Skeletal muscle tissue (tissue), 4 donors: Measurements from ENCODE around the gene MSTN. TPM values are rescaled to one million over a fixed set of nuclear protein-coding genes. Genes with fewer than 3 reads are reported as not detected.
"Not testable (repeated sequence)": the region's sequence is repeated elsewhere in the genome, so short reads cannot be mapped to it uniquely, and the experiment has no call there.

Experiments used
- H3K27ac ChIP-seq: one replicate; pipeline ENCODE4 v1.7.0; 2013; ENCODE audit warnings: mild to moderate bottlenecking, low read depth, low read length, inconsistent platforms
- H3K27me3 ChIP-seq, 3 donors: one replicate each; pipeline ENCODE4 v1.7.0; 2013; ENCODE audit warnings: low read length in 3 of 3; ENCODE audit not compliant: control insufficient read depth in 3 of 3, insufficient read depth in 3 of 3
- H3K36me3 ChIP-seq, 3 donors: one replicate each; pipeline ENCODE4 v1.7.0; 2013; ENCODE audit warnings: low read length in 3 of 3; ENCODE audit not compliant: control insufficient read depth in 3 of 3, insufficient read depth in 3 of 3
- H3K4me1 ChIP-seq, 3 donors: one replicate each; pipeline ENCODE4 v1.7.0; 2013; ENCODE audit warnings: low read length in 3 of 3, mild to moderate bottlenecking in 3 of 3; ENCODE audit not compliant: control insufficient read depth in 3 of 3, insufficient read depth in 3 of 3
- H3K4me3 ChIP-seq, 3 donors: one replicate each; pipeline ENCODE4 v1.7.0; 2013; ENCODE audit warnings: low read length in 3 of 3
- H3K9ac ChIP-seq, 3 donors: one replicate each; pipeline ENCODE4 v1.7.0; 2013; ENCODE audit warnings: low read length in 3 of 3, mild to moderate bottlenecking in 3 of 3, moderate library complexity in 2 of 3, low read depth in 1 of 3
- H3K9me3 ChIP-seq, 3 donors: one replicate each; pipeline ENCODE4 v1.7.0; 2013; ENCODE audit warnings: low read length in 3 of 3; ENCODE audit not compliant: control insufficient read depth in 3 of 3
- total RNA-seq: library from RNA; depleted of rRNA; stranded (reverse); fragments of >200 nt; gene quantifications from one replicate; pipeline ENCODE4 v1.2.3, GENCODE V29; 2014
- donor health status: Osteomylitis.

MSTN gene
- total RNA-seq, 1 donor from 2014 or later, result 18.8 TPM

GRCh38 chr2:190050001-190050400 is 12.5 kb downstream of the MSTN start:
- no peaks in the 10 kb centered on the region for H3K27me3 ChIP-seq
- H3K27ac ChIP-seq, result no peak overlapping the region
- no peak overlapping the region for H3K9ac ChIP-seq
- no peaks in the 10 kb centered on the region for H3K4me1 ChIP-seq
- H3K36me3 ChIP-seq, result no peaks in the 10 kb centered on the region
- H3K9me3 ChIP-seq, result no peaks in the 10 kb centered on the region
- H3K4me3 ChIP-seq, result no peak overlapping the region

GRCh38 chr2:190044866-190045265 is 17.7 kb downstream of the MSTN start:
- no peak overlapping the region for H3K27ac ChIP-seq
- no peaks in the 10 kb centered on the region for H3K36me3 ChIP-seq
- no peak overlapping the region for H3K9ac ChIP-seq
- H3K9me3 ChIP-seq, result no peaks in the 10 kb centered on the region
- no peak overlapping the region for H3K4me3 ChIP-seq
- no peaks in the 10 kb centered on the region for H3K4me1 ChIP-seq
- no peaks in the 10 kb centered on the region for H3K27me3 ChIP-seq

DNA sequence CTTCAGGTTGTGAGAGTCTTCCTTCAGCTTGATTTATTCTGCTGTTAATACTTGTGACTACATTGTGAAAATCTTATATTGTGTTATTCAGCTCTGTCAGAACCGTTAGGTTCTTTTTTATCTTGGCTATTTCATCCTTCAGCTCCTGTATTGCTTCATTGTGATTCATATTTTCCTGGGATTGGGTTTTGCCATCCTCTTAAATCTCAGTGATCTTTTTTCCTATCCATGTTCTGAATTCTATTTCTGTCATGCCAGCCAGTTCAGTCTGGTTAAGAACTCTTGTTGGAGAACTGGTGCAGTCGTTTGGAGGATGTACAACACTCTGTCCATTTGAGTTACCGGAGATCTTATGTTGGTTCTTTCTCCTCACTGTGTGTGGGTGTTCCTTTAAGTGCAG is 19.1 kb downstream of the MSTN start:
- H3K4me3 ChIP-seq, result no peak overlapping the region
- H3K9ac ChIP-seq, result no peak overlapping the region
- no peaks in the 10 kb centered on the region for H3K4me1 ChIP-seq
- H3K36me3 ChIP-seq, result no peaks in the 10 kb centered on the region
- no peak overlapping the region for H3K27ac ChIP-seq
- no peaks in the 10 kb centered on the region for H3K9me3 ChIP-seq
- H3K27me3 ChIP-seq, result no peaks in the 10 kb centered on the region

DNA sequence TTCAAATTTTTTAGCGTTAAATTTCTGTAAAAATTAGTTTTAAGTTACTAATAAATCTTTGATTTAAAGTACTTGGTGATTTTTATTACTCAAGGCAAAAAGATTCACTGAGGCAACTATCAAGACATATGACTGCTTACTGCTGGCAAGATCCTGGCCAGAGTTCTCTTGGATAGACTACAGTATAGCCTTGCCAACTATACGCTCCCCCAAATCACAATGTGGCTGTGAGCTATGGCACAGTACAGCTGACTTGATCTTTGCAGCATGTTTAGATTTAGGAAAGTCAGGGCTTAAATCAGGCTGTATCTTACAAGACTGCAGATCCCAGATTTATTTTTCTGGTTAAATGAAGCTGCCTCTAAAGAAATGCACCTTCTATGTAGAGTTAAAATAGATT is 26.5 kb downstream of the MSTN start:
- H3K27me3 ChIP-seq, result no peaks in the 10 kb centered on the region
- no peaks in the 10 kb centered on the region for H3K9me3 ChIP-seq
- peaks cover 0 to 3% (median 2%) of the 10 kb centered on the region in 3 donors for H3K4me1 ChIP-seq

GRCh38 chr2:190034417-190034816 is 28.1 kb downstream of the MSTN start:
- not testable (repeated sequence) for H3K9ac ChIP-seq, H3K9me3 ChIP-seq, H3K4me3 ChIP-seq, H3K27me3 ChIP-seq, H3K36me3 ChIP-seq, H3K4me1 ChIP-seq, H3K27ac ChIP-seq

More for the DNA sequence above, 26.5 kb downstream of the MSTN start:
- H3K36me3 ChIP-seq, result no peaks in the 10 kb centered on the region
- H3K9ac ChIP-seq, result no peak overlapping the region
- no peak overlapping the region for H3K27ac ChIP-seq
- no peak overlapping the region for H3K4me3 ChIP-seq

- Histone ChIP-seq H3K27me3 (no peaks in the 10 kb centered on the region), H3K9me3 (no peaks in the 10 kb centered on the region), H3K36me3 (no peaks in the 10 kb centered on the region), H3K4me1 (peaks cover 0 to 3% (median 2%) of the 10 kb centered on the region in 3 donors), H3K9ac (no peak overlapping the region), H3K4me3 (no peak overlapping the region), H3K27ac (no peak overlapping the region)
These were observed 30.4 kb downstream of the MSTN start for GRCh38 chr2:190031969-190032618.

DNA sequence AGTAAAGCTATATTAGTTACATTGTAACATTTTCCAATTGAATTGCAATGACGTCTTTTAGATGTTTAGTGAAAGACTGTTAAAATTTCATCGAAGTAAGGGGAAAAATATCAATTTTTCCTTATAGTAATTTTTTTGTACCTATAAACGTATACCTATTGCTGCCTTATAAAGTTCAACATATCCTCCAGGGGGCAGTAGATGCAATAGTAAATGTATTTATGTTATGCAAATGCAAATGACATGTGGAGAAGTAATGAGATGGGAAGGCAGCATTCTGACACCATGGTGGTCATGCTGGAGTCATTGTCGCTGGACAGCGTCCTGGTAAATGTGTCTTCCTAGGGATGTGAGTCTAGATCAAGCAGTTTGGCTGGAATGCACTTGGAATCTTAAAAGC is 38.7 kb downstream of the MSTN start:
- no peaks in the 10 kb centered on the region for H3K4me1 ChIP-seq
- no peak overlapping the region for H3K9ac ChIP-seq
- peaks cover 0 to under 1% (median 0%) of the 10 kb centered on the region in 3 donors for H3K9me3 ChIP-seq
- H3K36me3 ChIP-seq, result no peaks in the 10 kb centered on the region
- H3K4me3 ChIP-seq, result no peak overlapping the region
- H3K27ac ChIP-seq, result no peak overlapping the region
- no peaks in the 10 kb centered on the region for H3K27me3 ChIP-seq

DNA sequence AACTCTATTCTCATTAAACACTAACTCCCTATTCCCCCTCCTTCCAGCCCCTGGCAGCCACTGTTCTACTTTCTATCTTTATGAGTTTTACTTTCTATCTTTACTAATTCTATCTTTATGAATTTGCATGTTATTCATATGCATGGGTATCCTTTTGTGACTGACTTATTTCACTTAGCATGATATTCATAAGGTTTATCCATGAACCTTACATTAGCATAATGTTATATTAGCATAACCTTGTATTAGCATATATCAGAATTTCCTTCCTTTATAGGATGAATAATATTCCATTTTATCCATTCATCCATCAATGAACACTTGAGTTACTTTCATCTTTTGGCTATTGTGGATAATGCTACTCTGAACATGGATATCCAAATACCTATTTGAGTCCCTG is 41.8 kb downstream of the MSTN start:
- Histone ChIP-seq H3K27ac (no peak overlapping the region), H3K9me3 (peaks cover 3 to 7% (median 4%) of the 10 kb centered on the region in 3 donors), H3K9ac (no peak overlapping the region), H3K36me3 (no peaks in the 10 kb centered on the region), H3K4me1 (no peaks in the 10 kb centered on the region), H3K4me3 (no peak overlapping the region), H3K27me3 (no peaks in the 10 kb centered on the region)

GRCh38 chr2:190017837-190018236 is 44.7 kb downstream of the MSTN start:
- peaks cover 3 to 7% (median 4%) of the 10 kb centered on the region in 3 donors for H3K9me3 ChIP-seq
- H3K36me3 ChIP-seq, result no peaks in the 10 kb centered on the region
- H3K4me1 ChIP-seq, result no peaks in the 10 kb centered on the region
- H3K27me3 ChIP-seq, result no peaks in the 10 kb centered on the region
- no peak overlapping the region for H3K27ac ChIP-seq
- H3K9ac ChIP-seq, result no peak overlapping the region
- no peak overlapping the region for H3K4me3 ChIP-seq

DNA sequence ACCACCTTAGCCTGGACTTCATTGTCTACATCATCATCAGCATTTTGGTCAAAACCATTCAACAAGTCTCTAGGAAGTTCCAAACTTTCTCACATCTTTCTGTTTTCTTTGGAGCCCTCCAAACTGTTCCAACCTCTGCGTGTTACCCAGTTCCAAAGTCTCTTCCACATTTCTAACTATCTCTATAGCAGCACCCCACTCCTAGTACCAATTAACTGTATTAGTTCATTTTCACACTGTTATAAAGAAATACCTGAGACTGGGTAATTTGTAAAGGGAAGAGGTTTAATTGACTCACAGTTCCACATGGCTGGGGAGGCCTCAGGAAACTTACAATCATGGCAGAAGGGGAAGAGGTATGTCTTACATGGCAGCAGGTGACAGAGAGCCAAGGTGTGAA is 46.6 kb downstream of the MSTN start:
- not testable (repeated sequence) for H3K4me3 ChIP-seq, H3K4me1 ChIP-seq, H3K36me3 ChIP-seq, H3K27me3 ChIP-seq, H3K9ac ChIP-seq, H3K9me3 ChIP-seq, H3K27ac ChIP-seq
